Stimulated activated CD4-positive, alpha-beta T cell treated with anti-CD3 and anti-CD28 coated beads, Interleukin-2, amount 100 ng/mL, for 4 hours (primary cell): ENCODE results near the gene KSR1.

Source experiments
- DNase-seq: peaks from one replicate; pipeline ENCODE4 v3.0.0-alpha.2; 2020; ENCODE audit warnings: low read depth

The KSR1 gene

DNA sequence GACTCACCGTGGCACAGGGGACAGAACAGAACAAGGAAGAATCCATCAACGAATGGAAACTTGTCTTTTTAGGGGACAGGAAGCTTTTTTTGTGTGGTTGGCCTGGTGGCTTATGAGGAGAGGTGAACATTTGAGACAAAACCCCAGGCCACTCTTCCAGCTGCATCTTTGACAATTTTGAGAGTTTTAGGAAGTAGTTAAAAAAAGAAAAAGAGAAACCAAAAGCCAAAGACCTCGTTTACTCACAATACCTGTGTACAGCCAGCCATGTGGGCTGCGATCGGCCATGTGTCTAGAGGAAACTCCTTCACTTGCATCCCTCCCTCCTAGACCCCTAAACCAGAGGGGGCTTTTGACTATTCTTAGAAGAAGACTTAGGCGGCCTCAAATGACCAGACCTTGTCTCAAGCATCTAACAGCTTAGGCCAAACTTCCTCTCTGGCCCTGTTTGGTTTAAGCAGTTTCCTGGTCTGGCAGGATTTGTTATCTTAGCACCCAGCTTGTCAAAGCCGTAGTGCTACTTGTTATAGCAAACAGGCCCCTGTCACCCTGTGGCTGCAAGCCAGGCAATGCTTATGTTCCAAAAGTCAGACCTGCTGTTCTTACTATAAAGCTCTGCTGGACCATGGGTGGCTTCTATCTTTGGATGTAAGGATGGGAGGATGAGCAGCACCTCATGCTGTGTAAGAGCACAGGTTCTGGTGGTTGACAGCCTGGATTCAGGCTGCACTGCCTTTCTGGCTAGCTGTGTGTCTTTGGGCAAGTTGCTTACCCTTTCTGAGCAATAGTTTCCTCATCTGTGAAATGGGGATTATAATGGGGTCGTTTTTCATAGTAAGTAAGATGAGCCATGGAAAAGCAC, 17.7 kb downstream of the KSR1 start:
- DNase-seq: peak; percentile 78

DNA sequence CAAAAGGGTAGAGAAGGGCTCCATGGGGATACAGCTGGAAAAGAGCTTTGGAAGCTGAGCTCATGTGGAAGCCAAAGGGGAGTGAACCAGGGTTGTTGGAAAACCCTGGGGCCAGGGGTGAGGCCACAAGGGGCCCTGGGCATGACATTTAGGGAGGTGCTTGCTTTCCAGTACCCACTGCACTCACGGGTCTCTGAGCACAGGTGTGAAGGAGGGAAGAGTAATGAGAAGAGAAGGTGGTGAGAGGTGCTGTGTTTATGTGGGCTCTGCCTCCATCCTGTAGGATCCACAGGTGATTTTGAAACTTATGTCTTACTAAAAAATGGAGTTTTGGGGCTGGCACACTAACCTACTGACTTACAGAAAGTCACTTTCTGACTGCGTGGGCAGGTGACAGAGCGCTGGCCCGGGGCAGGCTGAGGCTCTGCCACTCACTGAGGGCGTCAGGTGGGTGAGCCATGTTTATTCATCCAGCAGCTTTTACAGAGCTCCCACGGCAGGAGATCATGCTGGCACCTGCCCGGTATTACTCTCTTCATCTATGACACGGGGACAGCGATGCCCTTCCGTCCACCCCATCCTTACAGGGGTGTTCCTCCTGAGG, 18.9 kb downstream of the KSR1 start:
- peak; percentile 46 for DNase-seq

DNA sequence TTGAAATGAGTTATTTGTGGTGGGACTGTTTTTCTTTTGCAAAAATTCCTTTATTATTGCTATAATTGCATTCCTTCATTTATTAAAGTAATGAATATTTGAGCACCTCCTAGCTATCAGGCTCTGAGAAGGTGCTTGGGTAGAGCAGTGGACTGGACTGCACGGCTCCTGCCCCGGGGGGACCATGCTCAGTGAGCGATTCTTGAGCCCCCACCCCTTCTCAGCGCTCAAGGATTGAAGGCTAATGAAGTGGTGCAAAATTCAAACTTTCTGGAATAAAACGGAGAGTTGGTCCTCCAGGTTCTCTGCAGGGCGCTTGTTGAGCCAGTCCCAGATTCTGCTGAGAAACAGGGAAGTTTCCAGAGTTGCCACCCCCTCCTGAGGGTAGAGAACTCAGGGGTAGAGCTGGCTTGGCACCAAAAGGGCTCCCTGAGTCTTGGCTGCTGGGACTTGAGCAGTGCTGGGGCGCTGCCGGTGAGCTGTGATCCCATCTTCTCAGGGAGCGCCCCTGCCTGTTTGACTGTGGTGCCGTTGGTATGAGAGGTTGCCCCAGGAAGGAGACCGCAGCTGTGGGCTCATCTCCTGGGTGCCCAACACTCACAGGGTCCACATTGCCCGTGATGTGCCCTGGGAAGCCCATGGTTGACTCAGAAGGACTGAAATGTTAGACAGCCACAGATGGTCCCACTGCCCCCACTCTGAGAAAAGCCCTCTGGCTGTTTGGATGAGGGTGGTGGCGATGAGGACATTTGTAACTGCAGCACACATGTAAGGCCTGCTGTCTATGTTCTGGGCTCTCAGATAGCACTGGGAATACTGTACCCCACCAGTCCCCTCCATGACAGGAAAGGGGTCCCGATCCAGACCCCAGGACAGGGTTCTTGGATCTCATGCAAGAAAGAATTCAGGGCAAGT, 20.0 kb downstream of the KSR1 start:
- DNase-seq: no peak

DNA sequence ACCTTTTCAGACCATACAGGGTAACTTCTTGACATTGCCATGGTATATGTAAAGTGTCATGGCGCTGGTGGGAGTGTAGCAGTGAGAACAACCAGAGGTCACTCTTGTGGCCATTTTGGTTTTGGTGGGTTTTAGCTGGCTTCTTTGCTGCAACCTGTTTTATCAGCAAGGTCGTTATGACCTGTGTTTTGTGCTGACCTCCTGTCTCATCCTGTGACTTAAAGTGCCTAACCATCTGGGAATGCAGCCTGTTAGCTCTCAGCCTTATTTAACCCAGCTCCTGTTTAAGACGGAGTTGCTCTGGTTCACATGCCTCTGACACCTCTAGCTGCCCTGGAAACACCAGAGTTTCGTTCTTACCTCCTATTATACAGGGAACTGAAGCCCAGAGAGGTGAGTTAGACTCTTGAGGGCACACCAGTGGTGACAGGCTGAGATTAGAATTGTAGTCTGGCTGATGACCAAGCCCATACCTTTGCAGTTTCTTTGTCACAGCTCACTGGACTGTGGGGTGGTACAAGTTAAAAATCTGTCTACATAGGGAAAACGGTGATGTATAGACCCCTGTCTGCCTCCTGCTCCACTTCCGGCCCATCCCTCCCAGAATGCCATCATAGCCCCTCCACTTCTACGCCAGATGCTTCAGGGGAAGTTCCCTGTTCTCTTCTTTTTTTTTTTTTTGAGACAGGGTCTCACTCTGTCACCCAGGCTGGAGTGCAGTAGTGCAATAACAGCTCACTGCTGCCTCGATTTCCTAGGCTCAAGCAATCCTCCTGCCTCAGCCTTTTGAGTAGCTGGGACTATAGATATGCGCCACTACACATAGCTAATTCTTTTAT, 21.0 kb downstream of the KSR1 start:
- DNase-seq: no peak

DNA sequence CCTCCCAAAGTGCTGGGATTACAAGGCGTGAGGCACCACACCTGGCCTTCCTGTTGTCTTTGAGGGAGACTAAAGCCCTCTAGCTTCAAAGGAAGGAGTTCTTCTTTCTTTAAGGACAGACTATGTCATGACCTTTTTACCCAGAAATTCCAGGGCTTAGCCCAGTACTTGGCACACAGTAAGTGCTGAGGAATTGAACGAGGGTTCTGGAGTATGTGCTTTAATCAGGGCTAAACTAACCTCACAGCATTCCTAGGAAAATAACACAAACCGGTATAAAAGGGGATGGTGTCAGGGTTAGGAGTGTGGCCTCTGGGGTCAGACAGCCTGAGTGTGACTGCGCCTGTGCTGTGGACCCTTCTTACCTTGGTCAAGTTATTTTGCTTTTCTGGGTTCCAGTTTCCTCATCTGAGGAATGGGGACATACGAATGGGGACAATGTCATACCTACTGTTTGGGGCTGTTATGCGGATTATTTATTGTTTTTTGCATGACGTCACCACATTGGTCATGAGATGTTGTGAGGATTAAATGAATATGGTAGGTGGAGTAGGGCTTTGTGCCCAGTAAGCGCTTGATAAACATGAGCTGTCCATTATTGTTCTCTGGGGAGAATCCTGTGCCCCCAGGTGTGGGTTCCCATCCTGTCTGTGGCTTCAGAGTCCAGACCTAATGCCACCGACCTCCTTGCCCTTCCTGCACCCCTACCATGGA, 21.9 kb downstream of the KSR1 start:
- no peak for DNase-seq

DNA sequence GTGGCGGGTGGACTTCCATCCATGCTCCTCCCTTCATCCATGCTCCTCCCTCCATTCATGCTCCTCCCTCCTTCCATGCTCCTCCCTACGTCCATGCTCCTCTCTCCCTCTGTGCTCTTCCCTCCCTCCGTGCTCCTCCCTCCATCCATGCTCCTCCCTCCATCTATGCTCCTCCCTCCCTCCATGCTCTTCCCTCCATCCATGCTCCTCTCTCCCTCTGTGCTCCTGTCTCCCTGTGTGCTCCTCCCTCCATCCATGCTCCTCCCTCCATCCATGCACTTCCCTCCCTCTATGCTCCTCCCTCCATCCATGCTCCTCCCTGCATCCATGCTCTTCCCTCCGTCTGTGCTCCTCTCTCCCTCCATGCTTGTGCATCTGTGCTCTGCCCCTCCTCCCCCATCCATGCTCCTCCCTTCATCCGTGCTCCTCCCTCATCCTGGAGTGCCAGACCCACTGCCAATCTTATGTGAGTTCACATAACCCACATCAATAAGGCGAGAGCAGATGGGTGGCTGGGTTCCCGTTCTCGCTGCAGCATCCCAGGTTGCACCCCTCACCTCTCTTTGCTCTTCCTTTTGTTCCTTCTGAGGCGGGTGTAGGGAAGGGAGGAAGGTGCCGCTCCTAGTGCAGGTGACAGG, 22.8 kb downstream of the KSR1 start:
- no peak for DNase-seq

DNA sequence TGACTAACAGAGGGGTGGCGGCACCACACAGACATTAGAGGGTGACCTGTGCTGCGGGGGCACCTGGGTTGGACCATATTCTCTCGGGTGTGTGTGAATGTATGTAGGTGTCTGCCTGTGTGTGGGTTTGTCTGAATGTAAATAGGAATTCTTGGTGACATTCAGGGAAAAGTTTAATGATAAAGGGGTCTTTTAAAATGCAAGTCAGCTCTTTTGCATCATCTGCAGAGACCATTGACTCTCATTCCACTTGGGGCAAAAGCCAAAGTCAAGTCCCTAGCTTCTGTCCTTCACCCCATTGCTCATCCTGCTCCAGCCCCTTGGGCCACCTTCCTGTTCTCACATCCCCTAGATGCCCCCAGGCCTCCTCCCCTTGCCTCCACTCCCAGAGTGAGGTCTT, 23.6 kb downstream of the KSR1 start:
- DNase-seq: no peak

DNA sequence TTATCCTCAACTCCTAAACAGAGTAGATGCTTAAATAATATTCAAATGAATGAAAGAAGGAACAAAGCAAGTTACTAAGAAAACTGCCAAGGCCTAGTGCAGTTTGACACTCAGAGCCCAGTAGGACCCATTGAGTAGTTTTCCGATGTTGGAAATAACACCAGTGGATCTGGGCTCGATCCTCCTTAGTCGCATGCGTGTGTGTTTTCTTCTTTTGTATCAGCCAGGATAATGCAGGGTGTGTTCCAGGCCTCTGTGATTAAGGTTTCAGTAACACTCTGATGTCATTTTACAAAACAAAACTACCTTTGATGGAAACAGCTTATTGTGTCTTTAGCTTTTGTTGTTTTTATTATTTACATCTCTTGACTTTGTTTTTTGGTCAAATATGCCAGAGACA, 24.5 kb downstream of the KSR1 start:
- DNase-seq: no peak

DNA sequence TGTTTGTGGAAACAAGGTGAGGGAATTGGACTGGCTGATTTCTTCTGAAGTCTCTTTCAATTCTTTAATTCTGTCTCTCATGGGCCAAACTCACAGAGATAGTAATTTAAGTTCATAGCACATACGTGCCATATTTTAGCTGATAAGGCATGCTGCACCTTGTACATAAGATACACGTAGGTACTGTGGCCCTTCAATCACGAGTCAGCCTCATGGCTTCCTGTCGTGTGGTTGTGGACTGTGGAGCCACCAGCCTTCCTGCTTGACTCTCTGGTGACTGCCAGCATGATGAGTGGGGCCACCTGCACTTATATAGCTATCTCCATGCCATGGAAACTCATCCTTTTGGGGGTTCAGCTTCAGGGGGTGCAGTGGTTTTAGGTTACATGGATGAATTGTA, 25.1 kb downstream of the KSR1 start:
- no peak for DNase-seq

DNA sequence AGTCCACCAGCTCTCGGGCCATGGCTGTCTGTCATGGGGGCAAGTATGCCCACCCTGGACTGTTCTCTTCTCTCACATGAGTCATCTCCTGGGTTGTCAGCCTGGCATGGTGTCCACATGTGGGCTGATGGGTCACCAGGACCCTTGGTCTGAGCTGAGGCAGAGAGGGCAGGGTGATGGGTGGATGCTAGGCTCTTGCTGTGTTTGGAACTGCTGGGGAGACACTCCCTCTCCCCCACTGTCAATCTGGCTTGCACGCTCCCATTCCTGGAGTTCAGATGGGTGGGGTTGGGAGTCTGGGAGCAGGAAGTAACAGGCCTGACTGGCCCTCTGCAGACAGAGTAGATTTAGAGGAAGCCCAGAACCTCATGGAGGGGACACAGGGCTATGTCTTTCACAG, 28.9 kb downstream of the KSR1 start:
- DNase-seq: no peak

DNA sequence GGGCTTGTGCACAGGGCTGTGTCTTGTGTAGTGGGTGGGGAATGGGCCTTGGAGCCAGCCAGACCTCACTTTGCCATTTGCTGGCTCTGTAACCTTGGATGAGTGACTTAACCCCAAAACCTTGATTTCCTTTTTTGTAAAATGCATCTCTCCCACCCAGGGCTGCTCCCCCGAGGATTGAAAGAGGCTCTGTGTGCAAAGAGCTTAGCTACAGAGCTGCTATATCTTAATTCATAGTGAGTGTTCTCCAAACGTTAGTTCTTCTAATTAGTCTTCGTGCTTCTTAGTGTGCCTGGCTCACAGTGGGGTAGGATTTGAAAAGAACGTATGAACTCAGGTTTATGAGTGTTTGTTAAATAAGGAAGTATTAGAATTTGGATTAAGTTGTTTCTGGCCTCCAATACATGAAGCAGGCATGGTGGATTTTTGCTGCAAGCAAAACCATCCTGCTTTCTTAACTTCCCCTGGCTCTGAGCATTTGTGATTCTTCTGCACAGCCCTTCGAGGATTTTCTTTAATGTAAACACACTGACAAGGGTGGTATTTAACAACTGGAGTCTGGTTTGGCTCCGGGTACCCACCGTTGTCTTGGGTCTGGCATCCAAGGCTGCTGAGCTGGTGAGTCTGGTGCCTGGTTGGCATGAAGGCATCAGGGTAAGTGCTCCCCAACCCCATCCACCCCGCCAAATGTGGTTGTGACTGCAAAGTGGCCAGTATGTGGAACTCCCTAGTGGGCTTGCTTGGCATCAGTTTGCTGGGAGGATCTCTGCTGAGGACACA, 29.7 kb downstream of the KSR1 start:
- DNase-seq: no peak

DNA sequence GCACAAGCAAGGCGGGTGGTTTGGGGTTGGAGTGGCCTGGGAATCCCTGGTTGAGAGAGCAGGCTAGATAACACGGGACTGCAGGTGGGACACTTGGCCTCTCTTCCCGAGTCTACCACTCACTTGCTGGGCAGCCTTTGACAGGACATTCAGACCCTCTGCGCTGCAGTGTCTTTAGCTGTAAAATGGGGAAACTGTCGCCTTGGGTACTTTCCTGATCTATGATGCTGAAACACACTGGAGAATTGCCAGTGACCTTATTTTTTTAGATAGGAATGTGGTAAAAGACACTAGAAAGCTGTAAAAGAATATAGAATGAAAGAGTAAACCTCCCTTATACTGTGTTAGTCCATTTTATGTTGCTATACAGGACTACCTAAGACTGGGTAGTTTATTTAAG, 30.5 kb downstream of the KSR1 start:
- no peak for DNase-seq

DNA sequence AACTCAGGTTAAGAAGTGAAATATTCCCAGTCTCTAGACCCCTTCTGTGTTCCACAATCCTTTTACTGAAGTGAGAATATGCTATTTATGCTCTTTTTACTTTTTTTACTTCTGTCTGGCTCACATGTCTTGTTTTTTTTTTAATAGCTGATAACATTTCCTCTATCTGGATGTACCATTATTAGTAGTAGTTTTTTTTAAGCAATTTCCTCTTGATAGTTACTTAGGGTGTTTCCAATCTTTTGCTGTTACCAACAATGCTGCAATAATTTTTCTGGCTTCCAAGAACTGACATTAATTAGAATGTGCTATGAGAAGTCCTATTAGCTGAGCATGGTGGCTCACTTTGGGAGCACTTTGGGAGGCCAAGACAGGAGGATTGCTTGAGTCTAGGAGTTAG, 32.0 kb downstream of the KSR1 start:
- DNase-seq: no peak

DNA sequence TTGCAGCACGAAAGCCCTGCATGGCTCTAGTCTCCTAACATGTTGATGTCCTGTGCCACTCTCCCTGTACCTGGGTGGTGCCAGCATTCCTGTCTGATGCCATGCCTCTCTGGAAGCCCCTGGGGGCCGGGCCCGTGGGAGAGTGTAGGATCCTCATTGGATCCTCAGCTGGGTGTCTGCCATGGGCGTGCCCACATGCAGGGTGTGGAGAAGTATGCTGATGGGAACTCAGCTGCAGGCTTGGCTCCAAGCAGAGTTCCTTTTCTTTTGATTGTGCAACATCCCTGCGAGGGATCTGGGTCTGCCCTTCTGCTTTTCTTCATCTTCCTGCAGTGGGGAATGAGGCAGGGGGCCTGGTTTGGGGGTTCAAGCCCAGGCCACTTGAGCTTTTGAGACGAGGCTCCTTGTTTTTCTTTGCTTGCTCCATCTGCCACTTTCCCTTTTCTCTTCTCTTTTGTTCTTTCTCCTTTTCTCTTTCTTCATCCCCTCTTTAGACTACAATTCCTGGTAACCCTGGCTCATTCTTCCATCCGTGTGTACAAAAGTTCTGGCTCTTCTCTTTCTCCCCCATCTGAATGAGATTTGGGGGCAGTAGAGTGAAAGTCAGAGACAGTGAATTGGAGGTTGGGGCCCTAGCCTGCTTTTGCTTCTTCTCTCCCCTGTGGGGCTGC, 32.9 kb downstream of the KSR1 start:
- DNase-seq: no peak

DNA sequence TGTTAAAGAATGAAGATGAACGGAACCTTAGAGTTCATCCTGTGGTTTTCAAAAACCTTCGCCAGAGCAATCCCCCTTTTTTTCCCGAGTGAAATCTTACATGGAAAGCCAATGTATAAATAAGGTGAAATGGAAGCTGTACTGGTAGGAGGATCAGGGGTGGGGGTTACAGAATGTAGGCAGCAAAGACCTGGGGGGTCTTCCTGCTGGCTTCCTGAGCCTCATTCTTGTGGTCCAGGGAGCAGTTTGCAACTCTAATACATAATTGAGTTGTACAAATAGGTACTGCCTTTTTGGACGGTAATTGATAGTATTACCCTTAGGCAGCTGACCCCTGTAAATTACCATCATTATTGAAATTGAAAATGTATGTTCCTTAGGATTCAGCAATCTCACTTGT, 34.1 kb downstream of the KSR1 start:
- no peak for DNase-seq

DNA sequence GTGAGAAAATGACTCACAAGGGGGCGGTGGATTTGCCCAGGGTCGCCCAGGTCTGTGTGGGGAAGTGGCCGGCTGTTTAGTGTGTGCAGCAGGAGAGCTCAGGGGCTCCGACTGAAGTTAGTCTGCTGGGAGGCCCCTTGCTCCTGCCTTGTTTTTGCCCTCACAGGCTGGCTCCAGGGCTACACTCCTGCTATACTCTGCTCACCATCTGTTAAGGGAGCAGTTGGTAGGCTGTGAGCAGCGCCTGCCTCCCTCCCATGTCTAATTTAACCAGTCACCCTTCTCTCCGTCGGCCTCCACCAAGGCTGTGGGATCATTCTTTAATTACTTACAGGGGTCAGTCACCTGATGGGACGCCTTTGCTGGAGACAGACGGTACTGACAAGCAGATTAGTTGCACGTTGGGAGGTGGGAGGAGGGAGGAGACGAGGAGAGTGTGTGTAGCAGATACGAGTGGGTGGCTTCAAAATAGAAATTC, 35.5 kb downstream of the KSR1 start:
- DNase-seq: no peak

DNA sequence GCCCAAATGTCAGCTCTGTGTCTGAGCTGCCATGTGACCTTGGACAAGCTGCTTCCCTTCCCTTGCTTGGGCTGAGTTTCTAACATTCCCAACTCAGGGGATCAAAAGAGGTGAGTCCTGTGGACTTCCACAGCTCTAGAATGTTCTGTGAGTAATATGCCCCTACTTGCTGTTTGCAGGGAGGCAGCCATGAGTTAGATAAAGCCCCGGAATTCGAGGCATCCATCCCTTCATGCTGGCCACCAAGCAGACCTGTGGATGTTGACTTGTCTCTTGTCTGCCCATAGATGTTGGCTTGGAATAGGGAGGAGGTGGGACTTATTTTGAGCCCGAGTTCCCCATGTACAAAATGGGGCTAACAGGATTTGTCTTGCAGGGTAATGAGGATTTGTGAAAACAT, 36.2 kb downstream of the KSR1 start:
- no peak for DNase-seq

DNA sequence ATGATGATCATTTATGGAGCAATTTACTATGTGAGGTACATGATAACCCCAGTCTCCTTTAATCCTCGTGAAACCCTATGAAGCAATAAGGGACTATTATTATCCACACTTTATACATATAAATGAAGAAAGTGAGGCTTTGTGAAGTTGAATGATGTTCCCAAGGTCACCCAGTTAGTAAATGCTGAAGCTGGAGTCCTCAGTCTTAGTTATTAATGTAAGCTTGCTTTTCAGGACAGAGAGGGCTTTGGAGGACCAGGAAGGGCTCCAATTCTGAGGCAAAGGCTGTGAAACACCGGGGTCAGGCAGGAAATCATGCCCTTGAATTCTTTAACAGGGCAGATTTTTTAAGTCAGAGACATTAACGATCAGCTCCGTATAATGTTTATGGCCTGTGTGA, 36.8 kb downstream of the KSR1 start:
- DNase-seq: no peak
